HEK293T (cell line): Measurements from ENCODE around the gene HAP1.

Source experiments
- ARNT ChIP-seq: fragments of 450-650 bp; IDR thresholded peaks from 2 replicates; pipeline ENCODE4 v1.6.1; 2017; ENCODE audit warnings: mild to moderate bottlenecking
- BHLHE40 ChIP-seq: fragments of 450-650 bp; IDR thresholded peaks from 2 replicates; pipeline ENCODE4 v1.6.1; 2016; ENCODE audit warnings: mild to moderate bottlenecking, moderate library complexity, borderline replicate concordance
- CTBP1 ChIP-seq: fragments of 450-650 bp; IDR thresholded peaks from 2 replicates; pipeline ENCODE4 v1.6.1; 2016; ENCODE audit warnings: borderline replicate concordance
- ELF4 ChIP-seq: fragments of 450-650 bp; IDR thresholded peaks from 2 replicates; pipeline ENCODE4 v1.6.1; 2017; ENCODE audit warnings: antibody characterized with exemption
- FOXA1 ChIP-seq: fragments of 450-650 bp; IDR thresholded peaks from 2 replicates; pipeline ENCODE4 v1.6.1; 2016; ENCODE audit warnings: mild to moderate bottlenecking
- FOXK2 ChIP-seq: fragments of 450-650 bp; IDR thresholded peaks from 2 replicates; pipeline ENCODE4 v1.6.1; 2016; ENCODE audit warnings: mild to moderate bottlenecking
- FOXM1 ChIP-seq: fragments of 450-650 bp; IDR thresholded peaks from 2 replicates; pipeline ENCODE4 v1.6.1; 2017; ENCODE audit warnings: mild to moderate bottlenecking, borderline replicate concordance
- HDGF ChIP-seq: fragments of 450-650 bp; IDR thresholded peaks from 2 replicates; pipeline ENCODE4 v1.6.1; 2017; ENCODE audit warnings: antibody characterized with exemption, borderline replicate concordance
- LEF1 ChIP-seq: fragments of 450-650 bp; IDR thresholded peaks from 2 replicates; pipeline ENCODE4 v1.6.1; 2017; ENCODE audit warnings: mild to moderate bottlenecking, borderline replicate concordance
- NFRKB ChIP-seq: fragments of 450-650 bp; IDR thresholded peaks from 2 replicates; pipeline ENCODE4 v1.6.1; 2016; ENCODE audit warnings: mild to moderate bottlenecking, moderate library complexity
- SP1 ChIP-seq: fragments of 450-650 bp; IDR thresholded peaks from 2 replicates; pipeline ENCODE4 v1.6.1; 2017
- SUZ12 ChIP-seq: fragments of 450-650 bp; IDR thresholded peaks from 2 replicates; pipeline ENCODE4 v1.6.1; 2016; ENCODE audit warnings: mild to moderate bottlenecking
- TARDBP ChIP-seq: fragments of 450-650 bp; IDR thresholded peaks from 2 replicates; pipeline ENCODE4 v1.6.1; 2016
- ZNF384 ChIP-seq: fragments of 450-650 bp; IDR thresholded peaks from 2 replicates; pipeline ENCODE4 v1.6.1; 2016

GRCh38 chr17:41683441-41684007 lies 50.9 kb downstream of the HAP1 start:
- TF ChIP-seq FOXM1, result no peak
- TF ChIP-seq BHLHE40, result no peak
- no peak for TF ChIP-seq HDGF
- TF ChIP-seq LEF1, result no peak
- no peak for TF ChIP-seq ZNF384
- TF ChIP-seq ELF4, result no peak
- TF ChIP-seq FOXK2, result no peak
- no peak for TF ChIP-seq SUZ12
- no peak for TF ChIP-seq CTBP1
- TF ChIP-seq TARDBP, result no peak
- no peak for TF ChIP-seq FOXA1
- TF ChIP-seq SP1, result no peak
- no peak for TF ChIP-seq ARNT
- no peak for TF ChIP-seq NFRKB
